GM23248 (cell line): ENCODE measurements around the gene OR2T11. TPM values are rescaled to one million over a fixed set of nuclear protein-coding genes. Genes with fewer than 3 reads are reported as not detected.

Experiments used
- DNase-seq: peaks from one replicate; pipeline ENCODE4 v3.0.0-alpha.2; 2015
- H2AFZ ChIP-seq: fragments of 200-600 bp; sonication (generic); 2 replicates; pipeline ENCODE4 v1.6.1; 2016; ENCODE audit warnings: antibody characterized with exemption
- H3F3A ChIP-seq: fragments of 200-600 bp; sonication (generic); 2 replicates; pipeline ENCODE4 v1.6.1; 2016; ENCODE audit warnings: mild to moderate bottlenecking, antibody characterized with exemption, mixed run types; ENCODE audit not compliant: insufficient read depth
- H3K27ac ChIP-seq: fragments of 200-600 bp; sonication (generic); 2 replicates; pipeline ENCODE4 v1.5.1; 2016; ENCODE audit warnings: mild to moderate bottlenecking
- H3K27me3 ChIP-seq: fragments of 200-600 bp; sonication (generic); replicated peaks from 2 replicates; pipeline ENCODE4 v1.6.1; 2016; ENCODE audit warnings: mild to moderate bottlenecking; ENCODE audit not compliant: insufficient read depth
- H3K36me3 ChIP-seq: fragments of 200-600 bp; sonication (generic); 2 replicates; pipeline ENCODE4 v1.6.1; 2016; ENCODE audit warnings: low read depth, mild to moderate bottlenecking
- H3K4me1 ChIP-seq: fragments of 200-600 bp; sonication (generic); 2 replicates; pipeline ENCODE4 v1.6.1; 2016; ENCODE audit warnings: mild to moderate bottlenecking; ENCODE audit not compliant: insufficient read depth
- H3K4me2 ChIP-seq: fragments of 200-600 bp; sonication (generic); one replicate; pipeline ENCODE4 v1.6.1; 2016; ENCODE audit warnings: mild to moderate bottlenecking; ENCODE audit not compliant: unreplicated experiment
- H3K4me3 ChIP-seq: fragments of 200-600 bp; sonication (generic); 2 replicates; pipeline ENCODE4 v1.5.1; 2016; ENCODE audit warnings: mild to moderate bottlenecking
- H3K79me2 ChIP-seq: fragments of 200-600 bp; sonication (generic); 2 replicates; pipeline ENCODE4 v1.6.1; 2016; ENCODE audit warnings: mild to moderate bottlenecking; ENCODE audit not compliant: insufficient read depth
- H3K9ac ChIP-seq: fragments of 200-600 bp; sonication (generic); 2 replicates; pipeline ENCODE4 v1.6.1; 2016; ENCODE audit warnings: mild to moderate bottlenecking
- H3K9me2 ChIP-seq: fragments of 200-600 bp; sonication (generic); 2 replicates; pipeline ENCODE4 v1.6.1; 2016; ENCODE audit warnings: mixed run types, mild to moderate bottlenecking, moderate library complexity; ENCODE audit not compliant: insufficient read depth
- H3K9me3 ChIP-seq: fragments of 200-600 bp; sonication (generic); one replicate; pipeline ENCODE4 v1.6.1; 2017; ENCODE audit warnings: low read depth
- H4K20me1 ChIP-seq: fragments of 200-600 bp; sonication (generic); 2 replicates; pipeline ENCODE4 v1.6.0; 2016; ENCODE audit not compliant: insufficient read depth
- EZH2 ChIP-seq: fragments of 200-600 bp; sonication (generic); IDR thresholded peaks from 2 replicates; pipeline ENCODE4 v1.6.1; 2018; ENCODE audit warnings: antibody characterized with exemption, mild to moderate bottlenecking; ENCODE audit not compliant: insufficient read depth, poor library complexity, severe bottlenecking
- EZH2phosphoT487 ChIP-seq: fragments of 200-600 bp; sonication (generic); IDR thresholded peaks from 2 replicates; pipeline ENCODE4 v1.6.1; 2018; ENCODE audit warnings: antibody characterized with exemption, moderate library complexity, mild to moderate bottlenecking, low read depth; ENCODE audit not compliant: insufficient read depth
- WGBS, 2 experiments: methylation state at CpG; one replicate each; pipeline ENCODE4 v1.1.6; 2015 to 2017; ENCODE audit warnings: low lambda C conversion rate in 2 of 2, low coverage in 1 of 2; ENCODE audit errors: missing lambda C conversion rate in 2 of 2; 5-methylcytosine and 5-hydroxymethylcytosine counted together
- in situ Hi-C: fragments of 300-500 bp; cut with MboI; formaldehyde crosslinking; loops from 2 replicates; pipeline ENCODE4 v1.15.0; 2020
- polyA plus RNA-seq: library from polyadenylated mRNA; unstranded; fragments of >200 nt; fragmentation: Nextera tagmentation; extraction: Ambion mirVana; gene quantifications from 2 replicates; pipeline ENCODE4 v1.2.1, GENCODE V29; 2016
- total RNA-seq: library from RNA; depleted of rRNA; stranded (reverse); fragments of >200 nt; shearing (Covaris generic); gene quantifications from 2 replicates; pipeline ENCODE4 v1.2.3, GENCODE V29; 2014

The OR2T11 gene
- total and polyA plus RNA-seq, 2 experiments from 2014 or later = not detected

DNA sequence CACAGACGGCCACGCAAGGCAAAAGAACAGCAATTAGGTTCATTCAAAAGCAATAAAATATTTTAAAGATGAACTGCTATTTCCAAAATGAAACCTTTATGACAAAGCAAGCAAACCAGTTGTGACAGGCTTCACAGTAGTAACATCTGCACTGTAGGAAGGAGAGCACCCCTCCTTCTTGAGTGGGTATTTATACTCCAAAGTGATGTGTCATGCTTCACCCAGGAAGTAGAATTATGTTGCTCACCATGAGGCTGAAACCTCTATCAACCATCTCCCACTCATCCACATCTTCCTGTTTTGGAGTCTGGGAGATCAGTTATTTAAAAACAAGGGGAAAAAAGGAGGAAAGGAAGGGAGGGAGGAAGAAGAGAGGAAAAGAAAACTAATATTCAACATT lies 38.3 kb downstream of the OR2T11 start:
- 38 to 58% methylated on average over 2 of the region's 2 CpGs for WGBS, 2 experiments
- in situ Hi-C loops = no loop called here

GRCh38 chr1:248593226-248593625 lies 41.7 kb downstream of the OR2T11 start:
- no peak for DNase-seq

More for the DNA sequence above, 38.3 kb downstream of the OR2T11 start:
- TF ChIP-seq EZH2phosphoT487 = no peak
- TF ChIP-seq EZH2 = no peak
- Histone ChIP-seq H3F3A (no peaks in the 10 kb centered on the region), H3K9me2 (peaks cover 3% of the 10 kb centered on the region; the same call in 1 of the 2 replicates), H3K4me2 (no peak overlapping the region), H3K4me3 (no peak overlapping the region), H3K79me2 (no peaks in the 10 kb centered on the region), H3K27me3 (no peaks in the 10 kb centered on the region), H2AFZ (no peak overlapping the region), H3K9ac (no peak overlapping the region), H3K36me3 (no peaks in the 10 kb centered on the region), H3K9me3 (no peaks in the 10 kb centered on the region), H3K4me1 (no peaks in the 10 kb centered on the region), H4K20me1 (no peaks in the 10 kb centered on the region), H3K27ac (no peak overlapping the region)
- no peak for DNase-seq

DNA sequence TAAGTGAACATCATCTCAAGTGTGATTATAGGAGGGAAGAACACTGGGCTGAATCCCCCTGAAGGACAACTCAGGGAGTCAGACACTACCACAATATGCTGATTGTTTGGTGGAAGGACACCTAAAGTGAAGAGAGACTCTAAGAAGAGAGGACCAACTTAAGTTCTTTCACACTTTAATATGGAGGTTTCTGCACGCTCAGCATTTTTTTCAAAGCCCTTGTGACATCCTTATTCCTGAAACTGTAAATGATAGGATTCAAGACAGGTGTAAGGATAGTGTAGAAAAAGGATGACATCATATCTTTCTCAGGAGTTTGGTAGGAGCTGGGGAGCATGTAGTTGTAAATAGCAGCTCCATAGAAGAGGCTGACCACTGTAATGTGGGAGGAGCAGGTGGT lies 42.2 kb downstream of the OR2T11 start:
- no peaks in the 10 kb centered on the region for H3K79me2 ChIP-seq
- in situ Hi-C loops = no loop called here
- 8 to 9% methylated on average over 1 of the region's 1 CpG for WGBS, 2 experiments
- no peak overlapping the region for H3K4me3 ChIP-seq
- no peaks in the 10 kb centered on the region for H3K36me3 ChIP-seq
- no peaks in the 10 kb centered on the region for H4K20me1 ChIP-seq
- no peak overlapping the region for H3K9ac ChIP-seq
- H2AFZ ChIP-seq = no peak overlapping the region
- no peaks in the 10 kb centered on the region for H3K9me3 ChIP-seq
- H3K4me2 ChIP-seq = no peak overlapping the region
- H3K9me2 ChIP-seq = no peaks in the 10 kb centered on the region
- no peaks in the 10 kb centered on the region for H3K4me1 ChIP-seq
- DNase-seq = no peak
- no peaks in the 10 kb centered on the region for H3F3A ChIP-seq
- no peak for TF ChIP-seq EZH2
- TF ChIP-seq EZH2phosphoT487 = no peak
- H3K27ac ChIP-seq = no peak overlapping the region
- no peaks in the 10 kb centered on the region for H3K27me3 ChIP-seq

More at GRCh38 chr1:248593226-248593625, 41.7 kb downstream of the OR2T11 start:
- TF ChIP-seq EZH2phosphoT487 (no peak), EZH2 (no peak)
- H3K4me1 ChIP-seq = no peaks in the 10 kb centered on the region
- no peak overlapping the region for H3K4me2 ChIP-seq
- WGBS, 2 experiments = 16 to 17% methylated on average over 5 of the region's 5 CpGs
- H3K4me3 ChIP-seq = no peak overlapping the region
- H3K9ac ChIP-seq = no peak overlapping the region
- no peaks in the 10 kb centered on the region for H3K27me3 ChIP-seq
- no peaks in the 10 kb centered on the region for H3K79me2 ChIP-seq
- H3K9me3 ChIP-seq = no peaks in the 10 kb centered on the region
- in situ Hi-C loops = no loop called here
- no peaks in the 10 kb centered on the region for H4K20me1 ChIP-seq
- H3F3A ChIP-seq = no peaks in the 10 kb centered on the region
- no peak overlapping the region for H3K27ac ChIP-seq
- H2AFZ ChIP-seq = no peak overlapping the region
- no peaks in the 10 kb centered on the region for H3K36me3 ChIP-seq
- no peaks in the 10 kb centered on the region for H3K9me2 ChIP-seq

DNA sequence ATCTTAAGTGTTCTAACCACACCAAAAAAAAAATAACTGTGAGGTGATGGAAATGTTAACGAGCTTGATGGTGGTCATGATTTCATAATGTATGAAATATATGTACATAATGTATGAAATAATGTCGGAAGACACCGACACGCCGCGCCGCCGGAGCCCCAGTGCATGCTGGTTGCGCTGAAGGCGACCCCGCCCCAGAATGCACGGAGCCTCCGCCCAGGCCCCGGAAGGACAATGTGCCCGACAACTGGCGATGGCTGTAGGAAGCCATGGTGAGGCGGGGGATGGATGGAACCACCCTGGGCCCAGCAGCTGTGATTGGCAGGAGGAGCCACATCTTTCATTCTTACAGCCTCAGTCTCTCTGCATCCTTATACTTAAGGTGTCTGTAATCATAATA lies 44.8 kb downstream of the OR2T11 start:
- TF ChIP-seq EZH2phosphoT487 (no peak), EZH2 (no peak)
- Histone ChIP-seq H3K27me3 (no peaks in the 10 kb centered on the region), H3K9me2 (no peaks in the 10 kb centered on the region), H3K79me2 (no peaks in the 10 kb centered on the region), H3K36me3 (no peaks in the 10 kb centered on the region), H3K4me3 (no peak overlapping the region), H2AFZ (no peak overlapping the region), H3K9me3 (no peaks in the 10 kb centered on the region), H3F3A (no peaks in the 10 kb centered on the region), H3K4me1 (no peaks in the 10 kb centered on the region), H3K27ac (no peak overlapping the region), H4K20me1 (no peaks in the 10 kb centered on the region), H3K4me2 (no peak overlapping the region), H3K9ac (no peak overlapping the region)
- no peak for DNase-seq
- in situ Hi-C loops = no loop called here
- WGBS, 2 experiments = 68 to 70% methylated on average over 17 of the region's 17 CpGs

GRCh38 chr1:248589334-248589733 lies 45.6 kb downstream of the OR2T11 start:
- Histone ChIP-seq H3K27me3 (no peaks in the 10 kb centered on the region), H3K4me3 (no peak overlapping the region), H3K4me1 (no peaks in the 10 kb centered on the region), H3K9me2 (no peaks in the 10 kb centered on the region), H3K36me3 (no peaks in the 10 kb centered on the region), H3F3A (no peaks in the 10 kb centered on the region), H2AFZ (no peak overlapping the region), H4K20me1 (no peaks in the 10 kb centered on the region), H3K9ac (no peak overlapping the region), H3K4me2 (no peak overlapping the region), H3K9me3 (no peaks in the 10 kb centered on the region), H3K27ac (no peak overlapping the region), H3K79me2 (no peaks in the 10 kb centered on the region)
- in situ Hi-C loops = no loop called here
- 38 to 40% methylated on average over 3 of the region's 3 CpGs for WGBS, 2 experiments
- DNase-seq = no peak
- no peak for TF ChIP-seq EZH2
- TF ChIP-seq EZH2phosphoT487 = no peak
